ENCODE results near the gene CDH13. TPM values are rescaled to one million over a fixed set of nuclear protein-coding genes. Genes with fewer than 3 reads are reported as not detected.

CDH13 gene
- polyA plus RNA-seq, 6 donors from 2014 or later, result 0.04 to 0.29 (median 0.19) TPM; not detected in 1

- no peaks in the 10 kb centered on the region for H3K4me1 Mint-ChIP-seq
- H3K4me3 Mint-ChIP-seq, result no peak overlapping the region
- peaks cover 0 to 44% (median 7%) of the 10 kb centered on the region in 3 donors for H3K27me3 Mint-ChIP-seq
- ATAC-seq (ENCODE audit: low read depth in 2 of 2) (no peak), DNase-seq (no peak)
- H3K9me3 Mint-ChIP-seq, result peaks cover 0 to 6% (median 0%) of the 10 kb centered on the region in 7 donors
- H3K27ac Mint-ChIP-seq, result no peak overlapping the region
- H3K36me3 Mint-ChIP-seq, result peaks cover 0 to 5% of the 10 kb centered on the region in 2 donors
These were observed 37.4 kb downstream of the CDH13 start for GRCh38 chr16:82664181-82664580.

- Mint-ChIP-seq H3K27ac (no peak overlapping the region), H3K36me3 (peaks cover 0 to 4% of the 10 kb centered on the region in 2 donors), H3K4me1 (no peaks in the 10 kb centered on the region), H3K4me3 (no peak overlapping the region), H3K9me3 (peaks cover 0 to 4% (median 0%) of the 10 kb centered on the region in 7 donors), H3K27me3 (peaks cover 0 to 35% (median 7%) of the 10 kb centered on the region in 3 donors)
- DNase-seq, result no peak
- no peak for ATAC-seq (ENCODE audit: low read depth in 2 of 2)
These were observed 38.3 kb downstream of the CDH13 start for GRCh38 chr16:82665025-82665424.

GRCh38 chr16:82667437-82667836 lies 40.7 kb downstream of the CDH13 start:
- DNase-seq (no peak), ATAC-seq (ENCODE audit: low read depth in 2 of 2) (no peak)
- H3K27me3 Mint-ChIP-seq, result peaks cover 0 to 19% (median 7%) of the 10 kb centered on the region in 3 donors
- H3K27ac Mint-ChIP-seq, result no peak overlapping the region
- no peaks in the 10 kb centered on the region for H3K4me1 Mint-ChIP-seq
- no peak overlapping the region for H3K4me3 Mint-ChIP-seq
- H3K36me3 Mint-ChIP-seq, result no peaks in the 10 kb centered on the region
- H3K9me3 Mint-ChIP-seq, result peaks cover 0 to 6% (median 0%) of the 10 kb centered on the region in 7 donors

GRCh38 chr16:82668094-82668493 lies 41.3 kb downstream of the CDH13 start:
- Mint-ChIP-seq H3K9me3 (peaks cover 0 to 6% (median 0%) of the 10 kb centered on the region in 7 donors), H3K36me3 (no peaks in the 10 kb centered on the region), H3K4me1 (no peaks in the 10 kb centered on the region), H3K4me3 (no peak overlapping the region), H3K27ac (no peak overlapping the region), H3K27me3 (peaks cover 0 to 16% (median 7%) of the 10 kb centered on the region in 3 donors)
- DNase-seq, result no peak
- no peak for ATAC-seq (ENCODE audit: low read depth in 2 of 2)

- Mint-ChIP-seq H3K36me3 (no peaks in the 10 kb centered on the region), H3K27ac (no peak overlapping the region), H3K4me3 (no peak overlapping the region), H3K4me1 (no peaks in the 10 kb centered on the region), H3K27me3 (peaks cover 7 to 14% (median 8%) of the 10 kb centered on the region in 3 donors), H3K9me3 (peaks cover 0 to 5% (median 0%) of the 10 kb centered on the region in 7 donors)
- no peak for DNase-seq
- no peak for ATAC-seq (ENCODE audit: low read depth in 2 of 2)
These were observed 45.0 kb downstream of the CDH13 start for GRCh38 chr16:82671741-82672140.

- H3K4me3 Mint-ChIP-seq, result no peak overlapping the region
- peaks cover 0 to 5% (median 0%) of the 10 kb centered on the region in 7 donors for H3K9me3 Mint-ChIP-seq
- H3K4me1 Mint-ChIP-seq, result no peaks in the 10 kb centered on the region
- H3K27ac Mint-ChIP-seq, result no peak overlapping the region
- no peaks in the 10 kb centered on the region for H3K36me3 Mint-ChIP-seq
- no peak for ATAC-seq (ENCODE audit: low read depth in 2 of 2)
- H3K27me3 Mint-ChIP-seq, result peaks cover 8 to 16% (median 14%) of the 10 kb centered on the region in 3 donors
- DNase-seq, result no peak
These were observed 45.9 kb downstream of the CDH13 start for GRCh38 chr16:82672676-82673075.

- H3K9me3 Mint-ChIP-seq, result peaks cover 0 to 5% (median 0%) of the 10 kb centered on the region in 7 donors
- no peaks in the 10 kb centered on the region for H3K4me1 Mint-ChIP-seq
- peaks cover 8 to 18% (median 11%) of the 10 kb centered on the region in 3 donors for H3K27me3 Mint-ChIP-seq
- no peak overlapping the region for H3K27ac Mint-ChIP-seq
- DNase-seq, result no peak
- ATAC-seq (ENCODE audit: low read depth in 2 of 2), result no peak
- no peaks in the 10 kb centered on the region for H3K36me3 Mint-ChIP-seq
- H3K4me3 Mint-ChIP-seq, result no peak overlapping the region
These were observed 48.5 kb downstream of the CDH13 start for GRCh38 chr16:82675300-82675699.

GRCh38 chr16:82681592-82681991 lies 54.8 kb downstream of the CDH13 start:
- no peak for ATAC-seq (ENCODE audit: low read depth in 2 of 2)
- no peaks in the 10 kb centered on the region for H3K4me1 Mint-ChIP-seq
- no peaks in the 10 kb centered on the region for H3K36me3 Mint-ChIP-seq
- peaks cover 0 to 4% (median 0%) of the 10 kb centered on the region in 7 donors for H3K9me3 Mint-ChIP-seq
- no peak overlapping the region for H3K4me3 Mint-ChIP-seq
- H3K27ac Mint-ChIP-seq, result no peak overlapping the region
- H3K27me3 Mint-ChIP-seq, result peaks cover 5 to 23% (median 17%) of the 10 kb centered on the region in 3 donors
- no peak for DNase-seq

GRCh38 chr16:82682767-82683166 lies 56.0 kb downstream of the CDH13 start:
- Mint-ChIP-seq H3K27ac (no peak overlapping the region), H3K36me3 (no peaks in the 10 kb centered on the region), H3K9me3 (peaks cover 0 to 4% (median 0%) of the 10 kb centered on the region in 7 donors), H3K4me1 (no peaks in the 10 kb centered on the region), H3K27me3 (peaks cover 12 to 23% (median 16%) of the 10 kb centered on the region in 3 donors), H3K4me3 (no peak overlapping the region)
- ATAC-seq (ENCODE audit: low read depth in 2 of 2) (no peak), DNase-seq (no peak)

- Mint-ChIP-seq H3K9me3 (peaks cover 0 to 4% (median 0%) of the 10 kb centered on the region in 7 donors), H3K4me1 (no peaks in the 10 kb centered on the region), H3K36me3 (no peaks in the 10 kb centered on the region), H3K27me3 (peaks cover 12 to 23% (median 14%) of the 10 kb centered on the region in 3 donors), H3K27ac (no peak overlapping the region), H3K4me3 (no peak overlapping the region)
- DNase-seq (no peak), ATAC-seq (ENCODE audit: low read depth in 2 of 2) (no peak)
These were observed 57.5 kb downstream of the CDH13 start for GRCh38 chr16:82684256-82684655.

GRCh38 chr16:82685526-82685925 lies 58.8 kb downstream of the CDH13 start:
- H3K27ac Mint-ChIP-seq, result no peak overlapping the region
- no peak overlapping the region for H3K4me3 Mint-ChIP-seq
- no peaks in the 10 kb centered on the region for H3K4me1 Mint-ChIP-seq
- no peak for DNase-seq
- H3K27me3 Mint-ChIP-seq, result peaks cover 7 to 23% (median 14%) of the 10 kb centered on the region in 3 donors
- H3K9me3 Mint-ChIP-seq, result peaks cover 0 to 4% (median 0%) of the 10 kb centered on the region in 7 donors
- no peak for ATAC-seq (ENCODE audit: low read depth in 2 of 2)
- no peaks in the 10 kb centered on the region for H3K36me3 Mint-ChIP-seq

GRCh38 chr16:82694239-82694874 lies 67.6 kb downstream of the CDH13 start:
- ATAC-seq (ENCODE audit: low read depth in 2 of 2), result no peak

GRCh38 chr16:82695806-82696205 lies 69.0 kb downstream of the CDH13 start:
- DNase-seq (no peak), ATAC-seq (ENCODE audit: low read depth in 2 of 2) (no peak)
- Mint-ChIP-seq H3K4me1 (no peaks in the 10 kb centered on the region), H3K4me3 (no peak overlapping the region), H3K36me3 (no peaks in the 10 kb centered on the region), H3K9me3 (peaks cover 0 to 4% (median 0%) of the 10 kb centered on the region in 7 donors), H3K27ac (no peak overlapping the region), H3K27me3 (peaks cover 13 to 23% (median 18%) of the 10 kb centered on the region in 3 donors)

More at GRCh38 chr16:82694239-82694874, 67.6 kb downstream of the CDH13 start:
- no peaks in the 10 kb centered on the region for H3K36me3 Mint-ChIP-seq
- no peak for DNase-seq
- no peaks in the 10 kb centered on the region for H3K4me1 Mint-ChIP-seq
- no peak overlapping the region for H3K4me3 Mint-ChIP-seq
- H3K27ac Mint-ChIP-seq, result peak overlapping the region in 1 of 6 donors; percentile 4
- H3K27me3 Mint-ChIP-seq, result peaks cover 13 to 18% (median 16%) of the 10 kb centered on the region in 3 donors
- H3K9me3 Mint-ChIP-seq, result peaks cover 0 to 4% (median 2%) of the 10 kb centered on the region in 7 donors

- DNase-seq, result no peak
- H3K4me3 Mint-ChIP-seq, result no peak overlapping the region
- no peaks in the 10 kb centered on the region for H3K36me3 Mint-ChIP-seq
- H3K27ac Mint-ChIP-seq, result no peak overlapping the region
- H3K9me3 Mint-ChIP-seq, result peaks cover 0 to 4% (median 0%) of the 10 kb centered on the region in 7 donors
- H3K27me3 Mint-ChIP-seq, result peaks cover 14 to 31% (median 26%) of the 10 kb centered on the region in 3 donors
- no peaks in the 10 kb centered on the region for H3K4me1 Mint-ChIP-seq
- ATAC-seq (ENCODE audit: low read depth in 2 of 2), result no peak
These were observed 72.5 kb downstream of the CDH13 start for GRCh38 chr16:82699260-82699659.

All from naive B cell (primary cell).